Right hindlimb (tissue), 1 donor: ENCODE results near the gene DMD.

Experiments
- DNase-seq: peaks from one replicate; pipeline ENCODE4 v3.0.0-alpha.2; 2018

Gene DMD

DNA sequence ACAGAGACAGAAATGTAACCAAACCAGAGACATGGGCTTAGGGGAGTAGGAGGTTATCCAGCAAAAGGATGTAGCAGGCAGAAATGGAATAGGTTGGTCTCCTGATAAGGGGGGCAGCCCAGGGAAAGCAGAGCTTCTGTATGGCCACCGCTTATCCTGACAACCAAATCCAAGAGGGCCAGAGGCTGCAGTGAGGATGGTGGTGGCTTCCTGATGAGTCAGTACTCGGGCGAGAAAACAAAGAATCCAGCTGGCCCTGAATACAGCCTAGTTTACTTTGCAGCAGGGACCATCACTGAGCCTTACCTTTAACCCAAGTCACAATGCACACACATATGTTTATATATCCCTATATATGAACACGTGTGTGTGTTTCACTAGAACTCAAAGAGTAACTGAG lies 2009.8 kb downstream of the DMD start:
- DNase-seq, result no peak

DNA sequence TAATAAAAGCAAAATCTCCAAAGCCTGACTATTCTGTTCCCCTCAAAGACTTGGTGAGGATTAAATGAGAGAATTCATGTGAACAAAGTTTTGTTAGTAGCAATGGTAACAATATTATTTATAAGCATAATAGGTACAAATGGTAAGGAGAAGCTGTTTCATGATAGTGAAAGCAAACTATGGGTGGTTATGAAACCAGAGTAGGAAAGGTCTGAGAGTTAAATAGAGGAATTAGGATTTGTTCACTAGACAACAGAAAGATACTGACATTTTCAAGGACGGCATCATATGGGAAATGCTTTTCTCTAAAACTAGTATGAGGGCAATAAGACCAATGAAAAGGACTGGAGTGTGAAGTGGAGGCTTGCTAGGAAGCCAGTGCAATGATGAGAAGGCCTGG lies 2010.9 kb downstream of the DMD start:
- no peak for DNase-seq

DNA sequence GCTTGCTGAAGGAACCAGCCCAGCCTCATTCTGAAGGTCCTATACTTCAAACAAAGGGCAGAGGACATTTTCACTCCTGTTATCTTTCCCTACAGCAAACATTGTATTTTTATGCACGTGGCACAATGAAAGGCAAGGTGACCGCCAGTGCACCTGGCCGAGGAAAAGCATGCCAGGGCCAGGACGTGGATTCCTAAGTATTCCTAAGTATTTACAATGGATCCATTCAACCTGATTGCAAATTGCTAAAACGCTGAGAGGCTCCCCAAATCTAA lies 2011.6 kb downstream of the DMD start:
- no peak for DNase-seq

DNA sequence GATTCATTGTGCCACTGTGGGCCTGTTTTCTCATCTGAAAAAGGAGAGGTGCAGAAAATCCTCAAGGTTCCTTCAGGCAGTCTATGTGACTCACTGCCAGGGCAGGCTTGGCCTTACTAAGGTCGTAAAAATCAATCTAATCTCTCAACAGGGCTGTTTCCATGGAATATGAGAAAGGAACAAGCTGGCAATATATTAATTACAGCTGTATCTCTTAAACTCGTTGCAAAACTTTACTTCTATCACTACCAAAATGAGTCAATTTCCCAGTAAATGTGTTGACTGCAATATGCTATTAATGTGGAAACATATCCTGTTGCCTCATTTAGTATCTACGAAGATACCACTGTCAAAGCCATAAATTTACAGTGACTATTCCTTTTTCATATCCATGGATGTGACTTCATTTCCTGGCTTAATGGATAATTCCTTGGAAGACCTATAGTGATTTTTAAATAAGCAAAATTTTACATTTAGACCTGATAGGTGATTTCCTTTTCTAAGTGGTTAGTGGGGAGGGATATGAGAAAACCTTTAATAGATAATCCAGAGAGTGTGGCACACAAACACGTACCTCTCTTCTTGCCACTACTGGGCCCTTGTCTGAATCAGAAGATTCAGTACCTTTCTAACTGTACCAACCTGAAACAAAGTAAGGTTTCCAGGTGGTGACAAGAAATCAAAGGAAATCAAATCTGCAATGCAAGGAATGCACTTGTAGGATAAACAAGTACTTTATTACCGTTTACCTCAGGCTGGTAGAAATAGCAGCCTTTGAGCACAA lies 2012.1 kb downstream of the DMD start:
- DNase-seq, result no peak

DNA sequence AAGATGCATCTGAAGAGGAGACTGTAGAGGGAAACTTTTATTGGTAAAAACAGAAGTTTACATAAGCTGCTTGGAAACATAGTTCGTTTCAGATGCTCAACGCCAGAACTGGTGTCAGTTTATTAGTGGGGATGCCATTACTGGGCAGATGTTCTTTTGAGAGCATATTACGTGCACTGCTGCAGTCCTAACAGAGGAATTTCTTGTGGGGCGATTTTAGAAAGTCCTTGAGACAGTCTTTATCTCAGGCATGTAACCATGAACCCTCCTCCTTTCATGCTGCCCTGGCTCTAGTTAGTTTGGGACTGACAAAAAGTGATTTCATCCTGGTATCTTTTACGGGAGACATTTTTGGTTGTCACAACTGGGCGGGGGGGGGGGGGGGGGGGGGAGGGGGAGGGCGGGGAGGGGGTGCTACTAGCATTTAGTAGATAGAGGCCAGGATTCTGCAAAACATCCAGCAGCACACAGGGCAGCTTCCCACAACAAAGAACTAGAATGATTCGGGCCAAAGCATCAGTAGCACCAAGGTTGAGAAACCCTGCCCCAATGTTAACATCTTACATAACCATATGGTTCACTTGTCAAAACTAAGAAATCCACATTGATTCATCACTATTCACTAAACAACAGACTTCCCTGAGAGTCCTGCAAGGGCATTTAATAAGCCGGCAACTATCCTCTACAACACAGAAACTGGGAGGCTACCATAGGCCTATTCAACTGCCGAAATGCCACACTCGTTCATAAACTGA lies 2021.0 kb downstream of the DMD start:
- no peak for DNase-seq

DNA sequence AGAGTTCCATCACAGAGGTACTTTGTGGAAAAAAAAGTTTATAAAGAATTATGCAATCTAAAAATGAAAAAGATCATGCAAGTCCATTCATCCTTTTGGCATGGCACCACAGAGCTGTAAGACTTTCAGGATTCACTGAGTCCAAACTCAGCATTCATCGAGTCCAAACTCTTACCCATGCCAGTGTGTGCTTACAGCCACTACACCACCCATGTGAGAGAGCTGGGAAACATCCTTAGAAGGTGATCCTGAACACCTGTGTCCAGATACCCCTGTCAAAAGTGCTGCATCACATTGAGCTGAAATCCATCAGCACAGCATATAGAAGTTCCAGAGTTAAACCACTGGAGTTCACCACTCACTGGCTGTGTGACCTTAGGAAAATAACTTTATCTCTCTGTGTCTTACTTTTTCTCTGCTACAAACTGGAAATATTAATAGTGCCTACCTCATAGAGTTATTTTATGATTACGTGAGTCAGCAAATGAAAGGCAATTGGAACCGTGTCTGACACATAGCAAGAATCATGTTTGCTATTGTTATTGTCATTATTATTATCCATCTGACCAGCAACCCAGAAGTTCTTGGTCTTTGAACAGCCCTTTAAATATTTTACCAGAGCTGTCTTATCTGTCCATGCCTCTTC lies 2024.5 kb downstream of the DMD start:
- no peak for DNase-seq

DNA sequence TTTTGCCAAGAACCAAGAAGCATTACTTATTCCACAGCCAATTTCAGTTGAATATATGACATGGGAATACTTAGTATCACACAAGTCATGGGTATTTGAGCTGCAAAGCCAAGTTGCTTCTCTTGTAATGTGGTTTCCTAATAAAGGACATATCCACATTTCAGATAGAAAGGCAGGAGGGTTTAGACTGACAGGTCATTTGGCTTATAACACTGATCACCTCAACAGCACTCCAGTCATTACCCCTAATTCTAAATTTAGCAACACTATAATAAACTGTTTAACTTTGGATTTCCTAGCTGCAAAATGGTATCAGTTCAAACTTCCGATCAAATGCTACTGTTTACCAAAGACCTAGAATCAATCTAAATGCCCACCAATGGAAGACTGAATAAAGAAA lies 2025.5 kb downstream of the DMD start:
- no peak for DNase-seq

DNA sequence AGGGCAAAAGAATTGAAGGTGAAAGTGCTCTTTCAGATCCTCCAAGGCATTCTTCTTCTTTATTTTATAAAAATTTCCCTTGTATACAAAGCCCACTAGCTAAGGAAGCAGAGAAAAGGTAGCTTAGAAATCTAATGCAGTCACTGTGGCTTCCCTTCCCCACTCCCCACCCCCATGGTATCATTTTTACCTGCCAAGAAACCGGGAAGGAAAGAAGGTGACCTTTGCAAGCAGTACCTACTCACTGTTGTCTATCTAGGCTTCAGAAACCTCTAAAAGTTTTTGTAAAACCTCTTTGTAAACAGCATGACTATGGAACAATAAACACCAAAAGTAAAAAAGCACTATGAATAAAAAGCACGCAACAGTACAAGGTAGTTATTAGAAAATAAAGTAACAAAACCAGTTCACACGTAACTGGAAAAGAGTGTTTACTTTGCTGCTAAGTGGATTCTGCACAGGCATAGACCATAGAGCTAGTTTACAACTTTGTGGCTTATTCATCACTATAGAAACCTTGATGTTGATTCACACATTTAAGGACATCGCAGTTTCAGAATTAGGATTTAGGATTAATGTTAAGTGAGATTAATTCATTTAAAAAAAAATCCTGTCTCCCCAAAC lies 2029.9 kb downstream of the DMD start:
- DNase-seq, result no peak

DNA sequence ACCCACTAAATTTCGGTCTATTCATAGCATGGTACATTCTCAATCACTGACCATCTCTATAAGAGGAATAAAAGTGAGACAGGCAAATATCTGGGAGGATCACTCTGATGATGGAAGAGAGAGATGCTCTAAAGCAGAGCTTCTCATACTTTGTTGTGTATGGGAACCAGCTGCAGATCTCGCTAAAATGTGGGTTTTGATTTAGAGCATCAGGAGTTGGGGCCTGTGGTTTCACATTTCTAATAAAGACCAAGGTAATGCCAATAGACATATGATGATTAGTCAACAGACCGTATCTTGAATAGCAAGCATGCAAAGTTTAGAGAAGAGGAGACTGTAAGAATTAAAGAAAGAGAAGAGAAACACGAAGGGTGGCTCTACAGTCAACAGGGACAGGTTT lies 2032.1 kb downstream of the DMD start:
- no peak for DNase-seq

DNA sequence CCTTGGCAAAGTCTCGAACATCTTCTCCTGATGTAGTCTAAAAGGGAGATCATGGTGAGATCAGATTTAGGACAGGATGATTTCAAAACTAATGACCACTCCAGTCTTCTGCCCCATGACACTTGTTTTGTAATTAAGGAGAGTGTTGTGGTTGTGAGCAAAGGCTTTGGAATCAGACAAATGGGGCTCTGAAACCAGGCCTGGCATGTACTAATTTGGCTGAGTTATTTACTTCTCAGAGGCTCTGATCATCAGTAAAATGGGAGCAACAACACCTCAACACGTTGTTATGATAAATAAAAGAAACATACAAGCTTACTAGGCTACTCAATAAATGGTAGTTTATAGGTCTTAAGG lies 2032.6 kb downstream of the DMD start:
- DNase-seq, result no peak

DNA sequence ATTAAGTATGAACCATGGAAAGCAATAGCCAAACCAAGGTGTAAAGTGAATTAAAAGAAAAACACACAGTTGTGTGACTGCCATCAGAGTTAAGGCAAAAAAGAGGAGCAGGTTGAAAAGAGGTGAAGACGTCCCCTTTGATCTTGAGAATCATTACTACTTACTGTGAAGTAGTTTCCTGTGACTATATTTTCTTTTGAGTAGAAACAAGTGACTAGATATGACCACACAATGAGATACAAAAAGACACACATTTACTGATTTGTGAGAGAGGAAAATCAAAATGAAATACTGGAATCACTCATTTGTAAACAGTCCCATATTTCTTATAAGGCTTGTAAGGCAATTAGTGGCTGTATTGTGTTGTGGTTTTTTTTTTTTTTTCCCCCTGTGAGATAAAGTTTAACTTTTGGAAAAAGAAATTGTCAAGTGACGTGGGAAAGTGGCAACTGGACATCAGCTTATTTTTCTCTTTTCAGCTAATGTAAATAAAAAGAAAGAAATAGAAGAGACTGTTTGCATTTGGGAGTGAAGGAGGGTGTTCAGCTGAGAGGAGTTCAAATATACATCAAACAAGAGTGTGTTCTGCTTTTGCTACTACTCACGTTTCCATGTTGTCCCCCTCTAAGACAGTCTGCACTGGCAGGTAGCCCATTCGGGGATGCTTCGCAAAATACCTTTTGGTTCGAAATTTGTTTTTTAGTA lies 2033.1 kb downstream of the DMD start:
- no peak for DNase-seq

DNA sequence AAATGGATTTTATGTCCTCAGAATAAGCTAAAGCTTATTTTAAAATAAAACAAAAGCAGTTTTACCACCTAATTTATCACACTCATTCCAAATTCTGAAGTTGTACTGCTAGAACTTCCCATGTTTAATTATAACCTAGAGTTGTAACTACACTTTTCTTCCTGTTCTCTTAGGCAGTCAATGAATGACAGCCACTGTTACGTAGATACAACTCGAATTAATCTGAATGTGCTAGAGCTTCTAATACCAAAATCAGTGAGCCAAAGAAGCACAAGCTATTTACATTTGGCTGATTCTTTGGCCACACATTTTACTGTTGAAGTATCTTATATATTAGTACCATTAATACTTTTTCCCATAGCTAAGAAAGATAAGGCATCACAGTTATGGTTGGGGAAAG lies 2040.6 kb downstream of the DMD start:
- no peak for DNase-seq

DNA sequence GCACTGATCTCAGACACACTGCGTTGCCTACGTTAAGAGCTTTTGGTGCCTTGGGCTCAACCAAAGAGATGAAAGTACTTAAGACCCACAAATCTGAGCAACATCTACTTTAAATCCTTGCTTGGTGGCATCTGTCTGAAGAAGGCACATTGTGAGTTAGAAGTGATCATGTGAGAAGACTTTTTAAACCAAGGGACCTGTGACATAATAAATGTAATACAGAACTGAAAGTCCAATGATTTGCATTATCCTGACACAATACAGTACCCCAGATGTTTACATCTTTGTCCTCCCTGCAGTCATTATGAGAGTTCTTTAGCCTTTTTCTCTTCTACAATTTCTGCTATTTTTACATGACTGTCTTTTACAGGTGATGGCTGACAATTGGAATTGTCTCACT lies 2042.8 kb downstream of the DMD start:
- DNase-seq, result no peak

DNA sequence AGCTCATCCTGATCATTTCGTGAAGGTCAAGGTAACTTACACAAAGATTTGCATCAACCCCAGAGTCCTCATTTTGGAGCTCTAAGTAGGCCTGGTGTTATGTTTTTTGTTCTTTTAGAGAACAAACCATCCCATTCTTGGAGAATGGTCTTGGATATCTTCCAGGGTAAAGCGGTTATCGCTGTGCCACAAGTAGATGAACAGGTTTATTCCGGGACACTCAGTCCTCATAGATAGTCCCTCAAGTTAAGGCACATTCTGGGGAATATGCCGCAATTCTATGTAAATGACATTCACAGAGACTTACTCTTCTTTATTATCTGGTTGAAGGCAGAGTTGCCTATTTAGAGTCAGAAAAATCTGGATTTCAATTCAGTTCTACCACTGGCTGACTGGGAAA lies 2044.5 kb downstream of the DMD start:
- no peak for DNase-seq

DNA sequence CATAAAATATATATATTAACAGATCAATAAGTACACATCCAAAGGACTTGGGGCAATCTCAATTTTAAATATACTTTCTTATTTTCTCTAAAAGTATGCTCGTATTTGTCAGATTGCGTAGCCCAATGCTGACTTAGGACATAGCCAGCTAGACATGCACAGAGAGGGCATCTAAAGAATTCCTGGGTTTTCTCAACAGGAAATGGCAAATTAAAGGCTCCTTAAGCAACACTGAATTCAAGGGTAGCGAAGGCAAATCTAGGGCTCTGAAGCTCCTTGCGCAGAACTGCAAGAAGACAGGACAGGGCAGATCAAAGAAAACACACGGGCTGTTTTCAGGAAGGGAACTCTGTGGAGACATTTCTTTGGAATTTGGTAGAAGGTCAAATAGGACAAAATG lies 2044.9 kb downstream of the DMD start:
- no peak for DNase-seq

DNA sequence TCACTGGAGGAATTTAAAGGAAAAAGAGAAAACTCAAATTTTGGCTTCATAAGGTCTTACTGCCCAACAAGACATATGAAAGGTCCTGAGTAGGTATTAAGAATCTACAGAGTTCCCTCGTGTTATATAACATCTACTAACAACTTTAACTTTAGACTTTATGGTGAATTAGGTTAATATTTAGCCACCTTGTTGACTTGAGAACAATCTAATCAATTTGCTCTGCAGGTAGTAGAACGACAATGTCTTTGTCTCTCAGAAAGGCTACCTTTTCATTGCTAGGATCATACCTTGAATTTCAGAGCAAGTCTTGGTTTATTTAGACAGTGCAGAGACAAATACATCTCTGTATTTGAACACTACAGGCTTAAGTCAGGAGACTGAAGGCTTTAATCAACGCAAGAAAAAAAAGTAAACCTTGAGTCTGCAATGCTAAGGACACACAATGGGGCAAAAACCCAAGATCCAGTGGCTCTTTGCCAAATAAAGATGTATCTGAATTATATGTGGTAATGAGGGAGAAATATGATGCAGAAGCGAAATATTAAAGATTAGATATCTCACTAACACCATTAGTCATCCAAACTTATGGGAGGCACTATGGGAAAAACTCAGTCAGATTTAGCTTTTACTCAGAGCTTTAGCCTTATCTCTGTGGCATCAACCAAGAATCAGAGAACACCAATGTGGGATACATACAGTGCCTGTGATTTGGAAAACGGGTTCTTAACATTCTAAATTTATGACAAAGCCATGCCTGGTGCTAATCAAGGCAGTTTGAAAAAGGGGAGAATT lies 2045.9 kb downstream of the DMD start:
- no peak for DNase-seq

DNA sequence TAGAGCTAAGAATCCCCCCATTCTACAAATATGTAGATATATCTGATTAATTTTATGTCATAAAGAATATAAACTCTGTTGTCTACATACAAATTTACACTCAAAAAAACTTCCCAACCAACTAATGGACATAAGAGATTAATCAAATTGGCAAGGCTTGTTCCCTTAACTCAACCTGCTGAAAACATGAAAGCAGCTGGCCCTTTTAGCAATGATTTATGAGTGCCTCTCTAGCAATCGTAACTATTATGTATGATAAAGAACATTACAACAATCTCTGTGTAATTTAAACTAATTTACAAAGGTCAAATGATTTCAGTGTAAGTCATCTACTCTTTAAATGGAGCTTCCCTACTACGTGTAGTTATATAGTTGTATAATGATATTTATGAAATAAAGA lies 2056.4 kb downstream of the DMD start:
- DNase-seq, result no peak

DNA sequence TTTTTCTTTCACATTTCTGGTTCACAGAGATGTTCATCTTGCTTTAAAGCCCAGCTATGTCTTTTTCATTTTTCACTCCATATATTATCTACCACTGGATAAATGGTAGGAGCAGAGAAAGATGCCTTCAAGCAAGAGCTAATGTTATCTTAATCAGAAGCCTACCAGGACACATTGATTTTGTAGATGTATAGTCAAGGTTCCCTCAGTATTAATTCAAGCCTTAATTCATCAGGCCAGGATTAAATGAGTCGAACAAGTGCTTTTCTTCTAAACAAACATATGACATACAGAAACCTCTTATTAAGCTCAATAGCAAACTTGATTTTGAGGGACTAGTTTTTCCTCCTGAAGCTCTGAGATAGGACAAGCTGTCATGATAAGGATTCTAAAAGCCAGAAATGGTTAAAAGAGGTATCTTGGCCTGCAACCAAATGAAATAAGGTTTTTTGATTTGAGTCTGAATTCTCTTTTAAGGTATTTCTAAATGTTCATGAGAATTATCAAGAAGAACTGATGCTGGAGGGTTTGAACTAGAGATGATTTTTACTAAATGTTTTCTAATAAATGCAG lies 2057.8 kb downstream of the DMD start:
- DNase-seq, result no peak

DNA sequence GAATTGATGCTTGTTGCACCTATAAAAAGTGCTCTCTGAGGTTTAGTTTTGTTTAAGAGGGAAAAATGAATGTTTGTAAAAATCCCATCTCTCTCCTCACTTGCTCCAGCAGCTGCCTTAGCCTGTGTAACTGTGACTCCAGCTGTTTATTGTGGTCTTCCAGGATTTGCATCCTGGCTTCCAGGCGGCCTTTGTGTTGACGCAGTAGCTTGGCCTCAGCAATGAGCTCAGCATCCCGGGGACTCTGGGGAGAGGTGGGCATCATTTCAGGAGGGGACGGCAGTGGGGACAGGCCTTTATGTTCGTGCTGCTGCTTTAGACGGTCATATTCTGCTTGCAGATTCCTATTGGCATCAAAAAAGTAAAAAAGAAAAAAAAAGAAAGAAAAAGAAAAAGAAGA lies 2064.2 kb downstream of the DMD start:
- peak; percentile 47 for DNase-seq

DNA sequence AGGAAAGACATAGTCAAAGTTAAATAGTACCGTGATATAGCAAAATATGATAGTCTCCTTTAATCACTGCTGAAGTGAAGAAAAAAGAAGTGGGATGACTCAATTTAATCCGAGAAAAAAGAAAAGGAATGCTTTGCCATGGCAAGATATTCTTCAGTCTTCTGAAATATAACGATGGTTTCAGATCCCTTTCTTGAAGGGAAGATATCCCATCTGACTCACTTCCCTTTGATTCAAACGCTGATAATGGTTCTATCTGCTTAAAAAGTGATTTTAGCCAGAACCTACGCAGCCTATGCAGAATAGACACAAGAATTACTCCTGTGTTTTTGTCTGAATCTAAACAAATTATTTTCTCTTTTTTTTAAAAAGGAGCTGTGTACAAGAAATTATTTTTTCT lies 2071.4 kb downstream of the DMD start:
- DNase-seq, result no peak

DNA sequence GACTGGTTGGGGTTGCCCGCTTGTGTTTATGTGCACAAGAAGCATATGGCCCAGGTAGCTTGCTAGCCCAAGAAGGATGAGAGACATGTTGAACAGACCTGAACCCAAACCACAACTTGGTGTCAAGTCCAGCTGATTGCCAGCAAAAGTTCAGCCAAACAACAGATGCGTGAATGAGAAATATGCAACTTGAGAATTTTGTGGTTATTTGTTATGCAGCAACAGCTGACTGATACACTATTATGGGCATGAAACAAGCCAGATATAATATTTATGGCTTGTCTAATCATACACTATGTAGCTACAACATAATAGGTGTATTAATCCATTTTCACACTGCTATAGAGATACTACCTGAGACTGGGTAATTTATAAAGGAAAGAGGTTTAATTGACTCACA lies 2073.2 kb downstream of the DMD start:
- DNase-seq, result no peak

DNA sequence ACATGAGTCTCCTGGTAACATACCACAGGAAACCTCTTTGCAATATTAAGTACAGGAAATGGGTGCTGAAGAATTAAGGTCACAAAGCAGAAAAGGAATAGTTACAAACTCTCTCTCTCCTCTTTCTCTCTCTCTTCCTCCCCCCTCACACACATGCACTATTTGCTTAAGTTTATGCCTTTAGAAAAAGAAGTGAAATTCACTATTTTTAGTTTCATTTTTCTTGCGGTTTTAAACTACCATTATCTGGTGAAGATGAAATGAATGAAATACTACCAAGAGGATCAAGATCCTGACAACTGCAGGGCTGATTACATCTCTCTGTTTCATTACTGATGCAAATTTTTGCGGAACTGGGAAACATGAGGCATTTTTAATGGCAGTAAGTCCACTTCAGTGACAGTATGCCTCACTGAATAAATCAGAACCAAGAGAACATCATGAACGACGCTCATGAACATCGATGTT lies 2075.2 kb downstream of the DMD start:
- no peak for DNase-seq
